ENCODE results near the gene B3GAT2. TPM values are rescaled to one million over a fixed set of nuclear protein-coding genes. Genes with fewer than 3 reads are reported as not detected.

Gene B3GAT2
- polyA plus RNA-seq, 1 of the 3 experiments (the other 2 are of a cell fraction) = under 0.01 TPM

GRCh38 chr6:70863343-70863742 lies 93.5 kb downstream of the B3GAT2 start:
- peaks cover 0 to 16% of the 10 kb centered on the region in 2 experiments for H3K36me3 ChIP-seq (replicated peaks in 1 of 2; ENCODE audit: control insufficient read depth in 1 of 2, insufficient read depth in 2 of 2, low read length in 1 of 2)
- no peak for TF ChIP-seq GATA2 (CRISPR knock-in tag; IDR thresholded peaks at IDR 0.05)
- TF ChIP-seq FOXM1 (IDR thresholded peaks at IDR 0.05; ENCODE audit: low read depth) = no peak
- no peak for TF ChIP-seq ZBTB33 (IDR thresholded peaks at IDR 0.05; ENCODE audit: borderline replicate concordance, low read depth)
- TF ChIP-seq SMC3 (IDR thresholded peaks at IDR 0.05; ENCODE audit: low read depth, low read length) = no peak
- no peak for TF ChIP-seq FOSL2 (IDR thresholded peaks at IDR 0.05; ENCODE audit: borderline replicate concordance, low read depth)
- no peak for TF ChIP-seq MEF2A (IDR thresholded peaks at IDR 0.05; ENCODE audit: borderline replicate concordance, low read depth)
- TF ChIP-seq MAX (IDR thresholded peaks at IDR 0.05; ENCODE audit: low read depth) = no peak
- no peak for TF ChIP-seq RFX5 (IDR thresholded peaks at IDR 0.05; ENCODE audit: low read length)
- TF ChIP-seq EP300 (IDR thresholded peaks at IDR 0.05; ENCODE audit: borderline replicate concordance in 1 of 2, low read depth in 1 of 2, low read length in 1 of 2) = no peak
- TF ChIP-seq GABPA (IDR thresholded peaks at IDR 0.05; ENCODE audit: low read depth) = no peak
- no peak for TF ChIP-seq NFIC (IDR thresholded peaks at IDR 0.05; ENCODE audit: borderline replicate concordance)
- TF ChIP-seq RAD21 (IDR thresholded peaks at IDR 0.05; ENCODE audit: low read length) = no peak
- TF ChIP-seq REST (IDR thresholded peaks at IDR 0.05; ENCODE audit: low read depth, low read length) = no peak
- TF ChIP-seq USF2 (IDR thresholded peaks at IDR 0.05; ENCODE audit: borderline replicate concordance, low read depth, low read length) = no peak
- no peak for TF ChIP-seq ELF1 (IDR thresholded peaks at IDR 0.05)
- no peak for TF ChIP-seq IRF3 (IDR thresholded peaks at IDR 0.05; ENCODE audit: low read depth, low read length)
- TF ChIP-seq TAF1 (IDR thresholded peaks at IDR 0.05; ENCODE audit: borderline replicate concordance, low read depth, low read length) = no peak
- no peak for TF ChIP-seq PBX3 (IDR thresholded peaks at IDR 0.05)
- H3K4me1 ChIP-seq (ENCODE audit: control insufficient read depth in 1 of 2, insufficient read depth in 2 of 2, low read depth in 1 of 2, low read length in 1 of 2) = peaks cover 0 to 4% of the 10 kb centered on the region in 2 experiments; a peak in 1 of 4 replicates
- no peaks in the 10 kb centered on the region for H4K20me1 ChIP-seq (ENCODE audit: insufficient read depth)
- 75% methylated on average over 3 of the region's 3 CpGs for WGBS (ENCODE audit: low lambda C conversion rate)
- H3K27me3 ChIP-seq (ENCODE audit: insufficient read depth) = no peaks in the 10 kb centered on the region
- H3K9me2 ChIP-seq = no peaks in the 10 kb centered on the region
- no peak overlapping the region for H3K27ac ChIP-seq (ENCODE audit: low read depth in 2 of 2, low read length in 1 of 2)
- POLR2A ChIA-PET = no interaction called here
- H3K4me3 ChIP-seq (ENCODE audit: low read depth in 2 of 2, low read length in 1 of 2) = no peak overlapping the region
- CTCF ChIA-PET = interaction anchor here (1.0 to 1.5 kb wide), 3 partner anchors 13 to 156 kb away, joined by 3 to 7 read pairs (median 4); no protein-coding TSS in a partner anchor
- H3K79me2 ChIP-seq (ENCODE audit: insufficient read depth) = no peaks in the 10 kb centered on the region
- H2AFZ ChIP-seq (ENCODE audit: low read depth) = no peak overlapping the region
- no peak overlapping the region for H3K9ac ChIP-seq
- H3F3A ChIP-seq (replicated peaks; ENCODE audit: insufficient read depth) = no peaks in the 10 kb centered on the region
- DNase-seq = no peak
- no peaks in the 10 kb centered on the region for H3K9me3 ChIP-seq
- H3K4me2 ChIP-seq = no peak overlapping the region

All from SK-N-SH (cell line).